Activated CD4-positive, alpha-beta memory T cell treated with anti-CD3 and anti-CD28 coated beads for 36 hours (primary cell): ENCODE measurements around the gene MRPL49. TPM values are rescaled to one million over a fixed set of nuclear protein-coding genes. Genes with fewer than 3 reads are reported as not detected.
A peak's percentile ranks its signal among the peaks of the same experiment; 100 is the strongest.
"Not testable (repeated sequence)": the region's sequence is repeated elsewhere in the genome, so short reads cannot be mapped to it uniquely, and the experiment has no call there.

Source experiments
- CTCF ChIA-PET: fragments of 350-600 bp; sonication (Branson Sonifier 250); formaldehyde crosslinking; loops from one replicate; lab custom pipeline; 2021; ENCODE audit warnings: antibody characterized with exemption, inconsistent platforms; lab: Charles Lee
- POLR2A ChIA-PET: fragments of 350-600 bp; sonication (Branson Sonifier 250); formaldehyde crosslinking; loops from one replicate; lab custom pipeline; 2021; ENCODE audit warnings: antibody characterized with exemption; lab: Charles Lee
- DNase-seq: peaks from one replicate; pipeline ENCODE4 v3.0.0-alpha.2; 2020
- H3K27ac Mint-ChIP-seq: one replicate; pipeline ENCODE4 v1.8.0; 2021; ENCODE audit warnings: mixed read lengths
- H3K27me3 Mint-ChIP-seq: one replicate; pipeline ENCODE4 v1.8.0; 2021; ENCODE audit warnings: mixed read lengths
- H3K36me3 Mint-ChIP-seq: one replicate; pipeline ENCODE4 v1.8.0; 2021; ENCODE audit warnings: mixed read lengths
- H3K4me1 Mint-ChIP-seq: one replicate; pipeline ENCODE4 v1.8.0; 2021; ENCODE audit warnings: low read depth, mixed read lengths
- H3K4me3 Mint-ChIP-seq: one replicate; pipeline ENCODE4 v1.8.0; 2021; ENCODE audit warnings: mild to moderate bottlenecking, mixed read lengths
- H3K9me3 Mint-ChIP-seq: one replicate; pipeline ENCODE4 v1.8.0; 2021; ENCODE audit warnings: mixed read lengths
- intact Hi-C: fragments of 100-400 bp; cut with micrococcal nuclease; formaldehyde crosslinking; loops from one replicate; pipeline ENCODE4 v1.15.1; 2023
- total RNA-seq, 2 experiments: library from RNA; stranded (reverse); gene quantifications; one replicate each; pipeline ENCODE4 v1.2.3, GENCODE V29; 2021

MRPL49 gene
- total RNA-seq, 2 experiments from 2014 or later, result 48.5 to 52.5 TPM

DNA sequence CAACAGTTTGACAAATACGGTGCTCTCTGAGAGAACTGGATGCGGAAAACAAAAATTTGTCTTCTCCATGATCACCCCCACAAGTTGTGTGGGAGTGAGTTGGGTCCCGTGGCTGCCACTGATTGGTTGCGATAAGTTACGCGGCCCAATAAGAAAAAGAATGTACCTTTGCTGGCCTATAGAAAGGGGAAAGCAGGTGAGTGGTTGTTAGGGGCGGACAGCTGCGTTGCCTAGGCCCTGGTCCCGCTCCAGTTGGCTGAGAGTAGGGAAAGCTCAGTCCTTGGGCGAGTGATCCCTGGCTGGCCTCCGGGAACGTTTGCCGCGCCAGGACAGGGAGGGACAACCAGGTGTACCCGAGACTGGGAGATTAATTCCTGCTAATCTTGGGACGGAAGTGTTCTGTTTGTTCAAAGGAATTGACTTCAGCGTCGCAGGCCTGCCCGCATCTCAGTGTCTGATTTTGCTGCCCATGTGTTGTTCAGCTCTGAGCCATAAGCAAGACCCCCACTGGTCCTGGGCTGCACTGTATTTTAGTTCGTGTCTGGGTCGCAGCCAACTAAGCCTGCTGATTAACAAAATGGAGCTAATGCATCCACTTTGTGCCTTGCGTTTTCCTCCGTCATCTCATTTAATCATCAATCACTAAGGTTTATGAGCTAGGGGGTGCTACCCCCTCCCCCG is 13.0 kb downstream of the MRPL49 start:
- H3K27me3 Mint-ChIP-seq, result no peaks in the 10 kb centered on the region
- H3K36me3 Mint-ChIP-seq, result peaks cover 9% of the 10 kb centered on the region
- peak; percentile 91 for DNase-seq
- peak overlapping the region; percentile 99 for H3K4me3 Mint-ChIP-seq
- intact Hi-C loops, result loop anchor here (1.0 to 10.0 kb wide), 5 partner anchors 13 to 130 kb away; partner anchors contain the start of genes CAPN1, CDCA5, FAU and MRPL49
- ChIA-PET CTCF (interaction anchor here (0.7 to 4.1 kb wide), 11 partner anchors 13 to 291 kb away, joined by 3 to 24 read pairs (median 5); partner anchors contain the start of genes CAPN1, CDC42BPG, CDC42EP2 and FAU), POLR2A (interaction anchor here (1.0 to 2.9 kb wide), 16 partner anchors 8 to 337 kb away, joined by 3 to 32 read pairs (median 5); partner anchors contain the start of genes CAPN1, FAU, MRPL49 and POLA2)
- H3K4me1 Mint-ChIP-seq, result peaks cover 31% of the 10 kb centered on the region
- H3K27ac Mint-ChIP-seq, result peak overlapping the region; percentile 99
- no peaks in the 10 kb centered on the region for H3K9me3 Mint-ChIP-seq

DNA sequence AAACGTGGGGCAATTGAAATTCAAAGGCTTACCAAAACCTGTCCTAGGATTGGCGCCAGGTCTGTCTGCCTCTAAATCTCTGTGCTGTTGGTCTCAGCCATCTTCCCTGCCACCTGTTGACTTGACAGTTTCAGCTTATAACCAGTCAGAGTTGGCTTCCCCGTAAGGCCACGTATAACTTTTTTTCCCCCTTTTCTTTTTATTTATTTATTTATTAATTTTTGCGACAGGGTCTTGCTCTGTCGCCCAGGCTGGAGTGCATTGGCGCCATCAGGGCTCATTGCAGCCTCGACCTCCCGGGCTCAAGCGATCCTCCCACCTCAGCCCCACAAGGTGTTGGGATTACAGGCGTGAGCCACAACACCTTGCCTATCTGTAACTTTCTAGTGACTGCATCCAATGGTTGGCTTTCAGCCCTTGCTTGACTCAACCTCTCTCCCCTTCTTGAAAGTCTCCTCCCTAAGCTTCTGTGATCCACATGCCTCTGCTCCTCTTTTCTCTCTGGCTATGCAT is 13.6 kb downstream of the MRPL49 start:
- peak overlapping the region; percentile 99 for H3K4me3 Mint-ChIP-seq
- ChIA-PET POLR2A (interaction anchor here (1.0 to 2.9 kb wide), 16 partner anchors 9 to 336 kb away, joined by 3 to 32 read pairs (median 5); partner anchors contain the start of genes CAPN1, FAU, MRPL49 and POLA2), CTCF (interaction anchor here (0.7 to 4.1 kb wide), 10 partner anchors 14 to 292 kb away, joined by 3 to 24 read pairs (median 4); partner anchors contain the start of genes CAPN1, CDC42BPG, CDC42EP2 and FAU)
- intact Hi-C loops, result loop anchor here (1.0 to 10.0 kb wide), 3 partner anchors 19 to 129 kb away; partner anchors contain the start of genes CAPN1, POLA2 and ZNHIT2
- no peaks in the 10 kb centered on the region for H3K9me3 Mint-ChIP-seq
- DNase-seq, result no peak
- H3K36me3 Mint-ChIP-seq, result peaks cover 9% of the 10 kb centered on the region
- peaks cover 31% of the 10 kb centered on the region for H3K4me1 Mint-ChIP-seq
- no peaks in the 10 kb centered on the region for H3K27me3 Mint-ChIP-seq
- H3K27ac Mint-ChIP-seq, result peak overlapping the region; percentile 99

DNA sequence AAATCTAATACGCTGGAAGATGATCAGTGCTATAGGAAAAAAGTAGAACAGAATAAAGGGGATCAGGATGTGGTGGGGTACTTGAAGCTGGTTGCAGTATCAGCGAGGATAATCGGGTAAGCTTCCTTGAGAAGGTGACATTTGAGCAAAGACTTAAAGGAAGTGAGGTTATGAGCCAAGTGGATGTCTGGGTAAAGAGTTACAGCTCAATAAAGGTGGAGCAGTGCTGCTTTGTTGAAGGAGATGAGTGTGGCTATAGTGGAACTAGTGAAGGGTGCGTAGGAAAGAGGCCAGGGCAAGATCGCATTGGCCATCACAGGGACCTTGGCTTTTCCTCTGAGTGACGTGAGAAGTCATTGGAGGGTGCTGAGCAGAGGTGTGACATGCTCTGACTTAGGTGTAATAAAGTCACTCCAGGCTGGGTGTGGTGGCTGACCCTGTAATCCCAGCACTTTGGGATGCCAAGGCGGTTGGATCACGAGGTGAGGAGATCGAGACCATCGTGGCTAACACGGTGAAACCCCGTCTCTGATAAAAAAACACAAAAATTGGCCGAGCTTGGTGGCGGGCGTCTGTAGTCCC is 14.5 kb downstream of the MRPL49 start:
- intact Hi-C loops, result loop anchor here (10.0 kb wide), 1 partner anchor 128 kb away; the partner anchor contains the start of gene POLA2
- H3K27ac Mint-ChIP-seq, result peak overlapping the region; percentile 99
- POLR2A ChIA-PET, result interaction anchor here (0.6 to 2.8 kb wide), 4 partner anchors 7 to 126 kb away, joined by 3 to 16 read pairs (median 9); partner anchors contain the start of genes CAPN1, FAU, MRPL49 and POLA2
- H3K36me3 Mint-ChIP-seq, result peaks cover 4% of the 10 kb centered on the region
- peaks cover 28% of the 10 kb centered on the region for H3K4me1 Mint-ChIP-seq
- no peaks in the 10 kb centered on the region for H3K9me3 Mint-ChIP-seq
- peak overlapping the region; percentile 54 for H3K4me3 Mint-ChIP-seq
- CTCF ChIA-PET, result interaction anchor here (1.1 to 4.1 kb wide), 5 partner anchors 15 to 45 kb away, joined by 3 to 24 read pairs (median 7); partner anchors contain the start of genes CAPN1, FAU, MRPL49 and TM7SF2
- no peak for DNase-seq
- H3K27me3 Mint-ChIP-seq, result no peaks in the 10 kb centered on the region

DNA sequence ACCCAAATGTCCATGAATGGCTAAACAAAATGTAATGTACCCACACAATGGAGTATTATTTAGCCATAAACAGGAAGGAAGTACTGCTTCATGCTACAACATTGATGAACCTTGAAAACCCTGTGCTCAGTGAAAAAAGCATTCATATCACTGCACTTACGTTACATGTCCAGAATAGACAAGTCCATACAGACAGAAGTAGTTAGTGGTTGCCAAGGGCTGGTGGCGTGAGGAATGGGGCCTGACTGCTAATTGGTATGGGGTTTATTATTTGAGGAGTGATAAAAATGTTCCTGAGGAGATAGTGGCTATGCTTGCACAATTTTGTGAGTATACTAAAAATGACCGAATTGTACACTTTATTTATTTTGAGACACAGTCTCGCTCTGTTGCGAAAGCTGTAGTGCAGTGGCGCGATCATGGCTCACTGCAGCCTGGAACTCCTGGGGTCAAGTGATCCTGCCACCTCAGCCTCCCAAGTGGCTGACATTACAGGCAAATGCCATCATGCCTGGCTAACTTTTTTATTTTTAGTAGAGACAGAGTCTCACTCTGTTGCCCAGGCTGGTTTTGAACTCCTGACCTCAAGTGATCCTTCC is 19.9 kb downstream of the MRPL49 start:
- no peak overlapping the region for H3K4me3 Mint-ChIP-seq
- CTCF ChIA-PET, result no interaction called here
- no peaks in the 10 kb centered on the region for H3K9me3 Mint-ChIP-seq
- H3K27me3 Mint-ChIP-seq, result peaks cover 2% of the 10 kb centered on the region
- no peak for DNase-seq
- POLR2A ChIA-PET, result no interaction called here
- H3K36me3 Mint-ChIP-seq, result no peaks in the 10 kb centered on the region
- H3K4me1 Mint-ChIP-seq, result no peaks in the 10 kb centered on the region
- no peak overlapping the region for H3K27ac Mint-ChIP-seq
- intact Hi-C loops, result no loop called here

DNA sequence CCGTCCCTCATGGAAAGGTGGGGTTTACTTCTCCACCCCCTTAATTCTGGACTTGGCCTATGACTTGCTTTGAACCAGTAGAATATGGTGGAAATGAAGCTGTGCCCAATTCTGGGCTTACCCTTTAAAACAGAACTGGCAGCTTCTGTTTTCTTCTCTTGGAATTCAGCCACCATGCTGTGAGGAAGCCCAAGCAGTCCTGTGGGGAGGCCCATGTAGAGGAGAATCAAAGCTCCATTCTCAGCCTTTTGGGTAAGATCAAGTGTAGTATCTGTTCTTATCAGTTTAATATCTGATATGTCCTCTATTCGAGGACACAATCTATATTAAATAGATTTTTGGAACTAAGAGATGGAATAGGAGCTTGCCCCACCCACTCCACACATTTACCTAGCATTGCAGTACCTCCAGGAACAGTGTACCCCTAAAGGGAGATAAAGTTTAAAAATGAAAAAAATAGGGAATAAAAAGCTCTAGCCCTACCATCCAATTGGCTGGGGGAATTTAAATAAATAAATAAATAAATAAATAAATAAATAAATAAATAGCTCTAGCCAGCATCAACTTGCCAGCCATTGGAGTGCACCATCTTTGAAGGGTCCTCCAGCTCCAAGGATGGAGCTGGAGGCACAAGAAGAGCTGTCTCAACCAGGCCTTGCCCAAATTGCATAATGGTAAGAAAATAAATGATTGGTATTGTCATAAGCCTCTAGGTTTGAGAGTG is 25.4 kb downstream of the MRPL49 start:
- CTCF ChIA-PET, result interaction anchor here (1.1 kb wide), 1 partner anchor 30 kb away, joined by 3 read pairs; the partner anchor contains the start of gene ZNHIT2
- no peak overlapping the region for H3K27ac Mint-ChIP-seq
- H3K4me1 Mint-ChIP-seq, result peaks cover 5% of the 10 kb centered on the region
- POLR2A ChIA-PET, result no interaction called here
- H3K27me3 Mint-ChIP-seq, result peaks cover 2% of the 10 kb centered on the region
- intact Hi-C loops, result no loop called here
- H3K4me3 Mint-ChIP-seq, result no peak overlapping the region
- no peak for DNase-seq
- no peaks in the 10 kb centered on the region for H3K36me3 Mint-ChIP-seq
- peaks cover 3% of the 10 kb centered on the region for H3K9me3 Mint-ChIP-seq

DNA sequence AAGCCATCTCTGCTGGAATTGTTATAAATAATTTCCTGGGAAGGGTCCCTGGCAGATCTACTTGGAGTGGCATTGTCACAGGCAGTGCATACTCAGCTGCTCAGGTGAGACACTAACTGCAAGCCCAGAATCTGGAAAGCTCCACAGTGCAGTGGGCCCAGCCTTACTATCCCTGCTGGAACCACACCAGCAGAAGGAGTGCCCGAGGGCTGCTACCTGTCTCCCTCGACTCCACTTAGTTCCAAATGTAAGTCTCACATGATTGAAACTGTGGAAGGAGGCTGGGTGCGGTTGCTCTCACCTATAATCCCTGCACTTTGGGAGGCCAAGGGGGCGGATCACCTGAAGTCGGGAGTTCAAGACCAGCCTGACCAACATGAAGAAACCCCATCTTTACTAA is 26.5 kb downstream of the MRPL49 start:
- Mint-ChIP-seq H3K36me3 (no peaks in the 10 kb centered on the region), H3K27ac (no peak overlapping the region)
- POLR2A ChIA-PET, result no interaction called here

DNA sequence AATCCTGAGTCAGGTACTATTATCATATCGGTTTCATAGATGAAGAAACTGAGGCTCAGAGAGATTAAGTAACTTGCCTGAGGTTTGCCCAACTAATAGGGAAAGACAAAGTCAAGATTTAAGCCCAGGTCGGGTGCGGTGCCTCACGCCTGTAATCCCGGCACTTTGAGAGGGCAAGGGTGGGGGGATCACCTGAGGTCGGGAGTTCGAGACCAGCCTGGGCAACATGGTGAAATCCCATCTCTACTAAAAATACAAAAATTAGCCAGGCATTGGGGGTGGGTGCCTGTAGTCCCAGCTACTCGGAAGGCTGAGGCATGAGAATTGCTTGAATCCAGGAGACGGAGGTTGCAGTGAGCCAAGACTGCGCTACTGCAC is 28.0 kb downstream of the MRPL49 start:
- DNase-seq, POLR2A ChIA-PET, intact Hi-C loops, H3K27ac Mint-ChIP-seq, H3K4me1 Mint-ChIP-seq, H3K27me3 Mint-ChIP-seq, H3K4me3 Mint-ChIP-seq, H3K9me3 Mint-ChIP-seq, H3K36me3 Mint-ChIP-seq, CTCF ChIA-PET: not testable (repeated sequence)

More for the DNA sequence above, 26.5 kb downstream of the MRPL49 start:
- H3K4me3 Mint-ChIP-seq, result no peak overlapping the region
- CTCF ChIA-PET, result no interaction called here
- peaks cover 5% of the 10 kb centered on the region for H3K4me1 Mint-ChIP-seq
- H3K9me3 Mint-ChIP-seq, result peaks cover 3% of the 10 kb centered on the region
- intact Hi-C loops, result no loop called here
- H3K27me3 Mint-ChIP-seq, result peaks cover 2% of the 10 kb centered on the region
- DNase-seq, result no peak

DNA sequence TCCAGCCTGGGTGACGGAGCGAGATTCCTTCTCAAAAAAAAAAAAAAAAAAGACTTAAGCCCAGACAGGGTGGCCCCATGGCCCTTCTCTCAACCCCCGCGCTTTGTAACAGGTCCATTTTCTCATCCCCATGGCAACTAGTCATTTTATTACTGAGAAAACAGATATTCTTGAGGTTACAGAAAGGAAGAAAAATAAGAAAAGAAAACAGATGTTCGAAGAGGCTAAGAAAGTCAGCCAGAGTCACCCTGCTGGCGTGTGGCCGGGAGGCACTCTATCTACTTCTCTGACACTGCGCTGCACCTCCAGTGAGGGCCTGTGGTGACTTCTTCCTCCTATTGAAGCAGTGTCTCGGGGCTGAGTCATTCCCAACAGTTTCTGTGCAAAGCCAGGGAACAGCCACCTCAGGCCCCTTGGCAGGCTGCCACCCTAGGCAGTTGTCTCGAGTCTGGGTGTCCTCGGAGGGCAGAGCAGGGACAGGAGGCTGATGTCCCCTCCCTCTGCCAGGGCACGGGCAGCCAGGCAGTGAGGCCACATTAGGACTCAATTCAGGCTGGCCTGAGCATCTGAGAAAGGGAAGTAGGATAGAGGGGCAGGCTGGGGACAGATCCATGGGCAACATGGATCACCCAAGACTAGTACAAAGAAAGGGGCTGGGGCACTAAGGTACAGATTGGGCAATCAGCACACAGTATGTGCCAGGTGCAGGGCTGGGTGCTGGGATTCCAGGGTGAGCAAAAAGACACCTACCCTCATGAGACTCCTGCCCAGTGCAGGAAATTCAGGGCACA is 28.6 kb downstream of the MRPL49 start:
- peak; percentile 62 for DNase-seq
- ChIA-PET CTCF (no interaction called here), POLR2A (no interaction called here)
- Mint-ChIP-seq H3K4me3 (no peak overlapping the region), H3K4me1 (peaks cover 5% of the 10 kb centered on the region), H3K27ac (no peak overlapping the region), H3K36me3 (no peaks in the 10 kb centered on the region), H3K27me3 (no peaks in the 10 kb centered on the region), H3K9me3 (peaks cover 3% of the 10 kb centered on the region)
- intact Hi-C loops, result no loop called here

DNA sequence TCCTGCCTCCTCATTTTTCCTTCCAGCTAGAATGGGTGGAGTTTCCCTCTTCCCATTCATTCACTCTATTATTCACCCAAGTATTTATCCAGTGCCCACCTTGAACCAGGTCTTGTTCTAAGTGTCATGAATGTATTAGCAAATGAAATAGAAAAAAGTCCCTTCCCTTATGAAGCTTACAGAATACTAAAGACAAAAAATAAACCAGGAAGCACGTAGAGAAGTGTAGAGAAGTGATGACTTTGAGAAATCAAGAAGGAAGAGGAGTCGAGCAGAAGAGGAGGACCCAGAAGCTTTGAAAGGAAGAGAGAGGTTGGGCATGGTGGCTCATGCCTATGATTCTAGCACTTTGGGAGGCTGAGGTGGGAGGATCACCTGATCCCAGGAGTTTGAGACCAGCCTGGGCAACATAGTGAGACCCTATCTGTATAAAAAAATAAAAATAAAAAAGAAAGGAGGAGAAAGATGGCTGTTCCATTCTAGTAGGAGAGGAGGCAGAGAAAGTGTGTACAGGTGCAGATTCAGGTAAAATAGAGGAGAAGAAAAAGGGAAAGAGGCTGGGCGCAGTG is 29.3 kb downstream of the MRPL49 start:
- no peaks in the 10 kb centered on the region for H3K36me3 Mint-ChIP-seq
- ChIA-PET CTCF (no interaction called here), POLR2A (no interaction called here)
- H3K4me3 Mint-ChIP-seq, result no peak overlapping the region
- H3K27ac Mint-ChIP-seq, result no peak overlapping the region
- intact Hi-C loops, result no loop called here
- H3K4me1 Mint-ChIP-seq, result peaks cover 5% of the 10 kb centered on the region
- peaks cover 3% of the 10 kb centered on the region for H3K9me3 Mint-ChIP-seq
- DNase-seq, result no peak
- H3K27me3 Mint-ChIP-seq, result no peaks in the 10 kb centered on the region

DNA sequence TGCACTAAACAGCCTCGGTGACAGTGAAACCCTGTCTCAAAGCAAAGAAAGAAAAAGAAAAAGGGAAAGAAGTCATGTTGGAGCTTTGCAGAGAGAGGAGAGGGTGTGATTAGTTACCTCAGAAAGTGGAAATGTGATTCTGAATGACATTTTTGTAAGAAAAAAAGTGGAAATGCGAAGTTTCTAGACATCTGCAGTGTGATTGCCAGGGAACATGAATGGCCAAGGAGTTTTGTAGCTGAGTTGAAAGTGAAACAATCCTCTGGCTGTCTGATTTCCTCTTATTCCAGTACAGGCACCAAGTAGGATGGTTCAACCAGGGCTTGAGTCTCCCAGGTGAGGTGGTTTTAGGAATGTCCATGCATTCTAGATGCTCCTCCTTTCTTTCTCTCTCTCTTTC is 30.0 kb downstream of the MRPL49 start:
- CTCF ChIA-PET, result interaction anchor here (1.0 kb wide), 1 partner anchor 98 kb away, joined by 3 read pairs; no protein-coding TSS in a partner anchor
- peaks cover 5% of the 10 kb centered on the region for H3K4me1 Mint-ChIP-seq
- DNase-seq, result no peak
- intact Hi-C loops, result no loop called here
- H3K4me3 Mint-ChIP-seq, result no peak overlapping the region
- POLR2A ChIA-PET, result no interaction called here
- no peaks in the 10 kb centered on the region for H3K27me3 Mint-ChIP-seq
- no peak overlapping the region for H3K27ac Mint-ChIP-seq
- peaks cover 3% of the 10 kb centered on the region for H3K9me3 Mint-ChIP-seq
- H3K36me3 Mint-ChIP-seq, result no peaks in the 10 kb centered on the region
